WTC11 (cell line): Measurements from ENCODE around the gene KXD1. TPM values are rescaled to one million over a fixed set of nuclear protein-coding genes. Genes with fewer than 3 reads are reported as not detected.

ENCODE experiments used
- ATAC-seq: fragments of 200-7000 bp; cut with Tn5 transposase; 2 replicates; pipeline ENCODE4 v1.10.0; 2021; ENCODE audit warnings: mild to moderate bottlenecking, moderate library complexity
- CTCF ChIA-PET: fragments of 300-600 bp; sonication (Branson Sonifier 250); formaldehyde crosslinking; loops from one replicate; lab custom pipeline; 2021; ENCODE audit warnings: antibody characterized with exemption; lab: Charles Lee
- POLR2A ChIA-PET: fragments of 350-600 bp; sonication (Branson Sonifier 250); formaldehyde crosslinking; loops from one replicate; lab custom pipeline; 2021; ENCODE audit warnings: antibody characterized with exemption; lab: Charles Lee
- DNase-seq: peaks from one replicate; pipeline ENCODE4 v3.0.0; 2021; ENCODE audit warnings: low spot score
- H3K27ac Mint-ChIP-seq: 2 replicates; pipeline ENCODE4 v1.8.0; 2021; ENCODE audit warnings: mixed read lengths
- H3K27me3 Mint-ChIP-seq: 2 replicates; pipeline ENCODE4 v1.8.0; 2021; ENCODE audit warnings: low read depth, mild to moderate bottlenecking, moderate library complexity, mixed read lengths
- H3K36me3 Mint-ChIP-seq: 2 replicates; pipeline ENCODE4 v1.8.0; 2021; ENCODE audit warnings: mixed read lengths
- H3K4me1 Mint-ChIP-seq: 2 replicates; pipeline ENCODE4 v1.8.0; 2022; ENCODE audit warnings: mixed read lengths
- H3K4me3 Mint-ChIP-seq: 2 replicates; pipeline ENCODE4 v1.8.0; 2021; ENCODE audit warnings: mild to moderate bottlenecking, moderate library complexity, mixed read lengths
- H3K9me3 Mint-ChIP-seq: 2 replicates; pipeline ENCODE4 v1.8.0; 2021; ENCODE audit warnings: mixed read lengths
- CREM ChIP-seq: sonication (generic); formaldehyde crosslinking; IDR thresholded peaks from 2 replicates; pipeline ENCODE4 v1.8.1; 2022; ENCODE audit warnings: mild to moderate bottlenecking, missing genetic modification reagents, moderate library complexity
- FOXJ3 ChIP-seq: sonication (generic); formaldehyde crosslinking; IDR thresholded peaks from 2 replicates; pipeline ENCODE4 v1.9.0; 2021; ENCODE audit warnings: missing genetic modification reagents, mild to moderate bottlenecking, borderline replicate concordance
- IRF1 ChIP-seq: sonication (generic); formaldehyde crosslinking; IDR thresholded peaks from 2 replicates; pipeline ENCODE4 v1.8.0; 2023; ENCODE audit warnings: missing genetic modification reagents
- MXD4 ChIP-seq: fragments of 250-450 bp; sonication (Bioruptor Pico); IDR thresholded peaks from 2 replicates; pipeline ENCODE4 v1.8.0; 2021; ENCODE audit warnings: mild to moderate bottlenecking, moderate library complexity, borderline replicate concordance
- MYBL2 ChIP-seq: sonication (generic); formaldehyde crosslinking; IDR thresholded peaks from 2 replicates; pipeline ENCODE4 v1.8.1; 2023; ENCODE audit warnings: mild to moderate bottlenecking, moderate library complexity, missing genetic modification reagents
- NFE2L1 ChIP-seq: sonication (generic); formaldehyde crosslinking; IDR thresholded peaks from 2 replicates; pipeline ENCODE4 v1.8.1; 2023; ENCODE audit warnings: missing genetic modification reagents
- NFYB ChIP-seq: sonication (generic); formaldehyde crosslinking; conservative IDR thresholded peaks from 2 replicates; pipeline ENCODE4 v1.8.0; 2022; ENCODE audit warnings: low read depth, missing genetic modification reagents
- ZNF219 ChIP-seq: sonication (generic); formaldehyde crosslinking; IDR thresholded peaks from 2 replicates; pipeline ENCODE4 v1.8.0; 2023; ENCODE audit warnings: missing genetic modification reagents, mild to moderate bottlenecking, borderline replicate concordance
- ZNF317 ChIP-seq: sonication (generic); formaldehyde crosslinking; IDR thresholded peaks from 2 replicates; pipeline ENCODE4 v1.8.1; 2023; ENCODE audit warnings: low read depth, mild to moderate bottlenecking, moderate library complexity, missing genetic modification reagents, borderline replicate concordance
- ZNF396 ChIP-seq: fragments of 250-450 bp; sonication (Bioruptor Pico); IDR thresholded peaks from 2 replicates; pipeline ENCODE4 v1.8.0; 2021; ENCODE audit warnings: mild to moderate bottlenecking, moderate library complexity, borderline replicate concordance
- ZNF671 ChIP-seq: fragments of 250-450 bp; sonication (Bioruptor Pico); IDR thresholded peaks from 2 replicates; pipeline ENCODE4 v1.8.0; 2021; ENCODE audit warnings: mild to moderate bottlenecking
- total RNA-seq: library from RNA; stranded (reverse); gene quantifications from 3 replicates; pipeline ENCODE4 v1.2.3, GENCODE V29; 2021
- TF ChIP-seq, protein P1 (sequence below): sonication (generic); formaldehyde crosslinking; IDR thresholded peaks from 2 replicates; pipeline ENCODE4 v1.8.0; 2022; ENCODE audit warnings: mild to moderate bottlenecking, missing genetic modification reagents
- TF ChIP-seq, protein P2 (sequence below): sonication (generic); formaldehyde crosslinking; IDR thresholded peaks from 2 replicates; pipeline ENCODE4 v1.8.1; 2022; ENCODE audit warnings: low read depth, missing genetic modification reagents, borderline replicate concordance
- TF ChIP-seq, protein P3 (sequence below): sonication (generic); formaldehyde crosslinking; IDR thresholded peaks from 2 replicates; pipeline ENCODE4 v1.8.1; 2023; ENCODE audit warnings: mild to moderate bottlenecking, missing genetic modification reagents
- TF ChIP-seq, protein P4 (sequence below): sonication (generic); formaldehyde crosslinking; IDR thresholded peaks from 2 replicates; pipeline ENCODE4 v1.8.1; 2023; ENCODE audit warnings: mild to moderate bottlenecking, missing genetic modification reagents
- TF ChIP-seq, protein P5 (sequence below): sonication (generic); formaldehyde crosslinking; IDR thresholded peaks from 2 replicates; pipeline ENCODE4 v1.8.0; 2022; ENCODE audit warnings: mild to moderate bottlenecking, missing genetic modification reagents
- TF ChIP-seq, protein P6 (sequence below): sonication (generic); formaldehyde crosslinking; IDR thresholded peaks from 2 replicates; pipeline ENCODE4 v1.8.1; 2022; ENCODE audit warnings: mild to moderate bottlenecking, moderate library complexity, missing genetic modification reagents

KXD1 gene
- total RNA-seq, 1 experiment from 2014 or later: 136 TPM

GRCh38 chr19:18520848-18521691, 36.6 kb upstream of the KXD1 start:
- peak overlapping the region; percentile 87 for H3K27ac Mint-ChIP-seq
- ATAC-seq: no peak
- CTCF ChIA-PET: interaction anchor here (0.5 to 5.0 kb wide), 36 partner anchors 10 to 629 kb away, joined by 3 to 55 read pairs (median 6); partner anchors contain the start of genes COPE, DDX49, KXD1 and UBA52
- TF ChIP-seq, protein P1, sequence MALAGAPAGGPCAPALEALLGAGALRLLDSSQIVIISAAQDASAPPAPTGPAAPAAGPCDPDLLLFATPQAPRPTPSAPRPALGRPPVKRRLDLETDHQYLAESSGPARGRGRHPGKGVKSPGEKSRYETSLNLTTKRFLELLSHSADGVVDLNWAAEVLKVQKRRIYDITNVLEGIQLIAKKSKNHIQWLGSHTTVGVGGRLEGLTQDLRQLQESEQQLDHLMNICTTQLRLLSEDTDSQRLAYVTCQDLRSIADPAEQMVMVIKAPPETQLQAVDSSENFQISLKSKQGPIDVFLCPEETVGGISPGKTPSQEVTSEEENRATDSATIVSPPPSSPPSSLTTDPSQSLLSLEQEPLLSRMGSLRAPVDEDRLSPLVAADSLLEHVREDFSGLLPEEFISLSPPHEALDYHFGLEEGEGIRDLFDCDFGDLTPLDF: no peak
- TF ChIP-seq, protein P2, sequence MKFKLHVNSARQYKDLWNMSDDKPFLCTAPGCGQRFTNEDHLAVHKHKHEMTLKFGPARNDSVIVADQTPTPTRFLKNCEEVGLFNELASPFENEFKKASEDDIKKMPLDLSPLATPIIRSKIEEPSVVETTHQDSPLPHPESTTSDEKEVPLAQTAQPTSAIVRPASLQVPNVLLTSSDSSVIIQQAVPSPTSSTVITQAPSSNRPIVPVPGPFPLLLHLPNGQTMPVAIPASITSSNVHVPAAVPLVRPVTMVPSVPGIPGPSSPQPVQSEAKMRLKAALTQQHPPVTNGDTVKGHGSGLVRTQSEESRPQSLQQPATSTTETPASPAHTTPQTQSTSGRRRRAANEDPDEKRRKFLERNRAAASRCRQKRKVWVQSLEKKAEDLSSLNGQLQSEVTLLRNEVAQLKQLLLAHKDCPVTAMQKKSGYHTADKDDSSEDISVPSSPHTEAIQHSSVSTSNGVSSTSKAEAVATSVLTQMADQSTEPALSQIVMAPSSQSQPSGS: no peak
- TF ChIP-seq MXD4 (no peak), FOXJ3 (CRISPR knock-in tag) (no peak), IRF1 (CRISPR knock-in tag) (no peak), NFYB (CRISPR knock-in tag) (no peak), ZNF317 (no peak), MYBL2 (CRISPR knock-in tag) (no peak), ZNF396 (CRISPR knock-in tag) (no peak), ZNF671 (CRISPR knock-in tag) (no peak), ZNF219 (no peak), CREM (no peak), NFE2L1 (CRISPR knock-in tag) (no peak)
- TF ChIP-seq, protein P3, sequence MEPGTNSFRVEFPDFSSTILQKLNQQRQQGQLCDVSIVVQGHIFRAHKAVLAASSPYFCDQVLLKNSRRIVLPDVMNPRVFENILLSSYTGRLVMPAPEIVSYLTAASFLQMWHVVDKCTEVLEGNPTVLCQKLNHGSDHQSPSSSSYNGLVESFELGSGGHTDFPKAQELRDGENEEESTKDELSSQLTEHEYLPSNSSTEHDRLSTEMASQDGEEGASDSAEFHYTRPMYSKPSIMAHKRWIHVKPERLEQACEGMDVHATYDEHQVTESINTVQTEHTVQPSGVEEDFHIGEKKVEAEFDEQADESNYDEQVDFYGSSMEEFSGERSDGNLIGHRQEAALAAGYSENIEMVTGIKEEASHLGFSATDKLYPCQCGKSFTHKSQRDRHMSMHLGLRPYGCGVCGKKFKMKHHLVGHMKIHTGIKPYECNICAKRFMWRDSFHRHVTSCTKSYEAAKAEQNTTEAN (CRISPR knock-in tag): no peak
- TF ChIP-seq, protein P4, sequence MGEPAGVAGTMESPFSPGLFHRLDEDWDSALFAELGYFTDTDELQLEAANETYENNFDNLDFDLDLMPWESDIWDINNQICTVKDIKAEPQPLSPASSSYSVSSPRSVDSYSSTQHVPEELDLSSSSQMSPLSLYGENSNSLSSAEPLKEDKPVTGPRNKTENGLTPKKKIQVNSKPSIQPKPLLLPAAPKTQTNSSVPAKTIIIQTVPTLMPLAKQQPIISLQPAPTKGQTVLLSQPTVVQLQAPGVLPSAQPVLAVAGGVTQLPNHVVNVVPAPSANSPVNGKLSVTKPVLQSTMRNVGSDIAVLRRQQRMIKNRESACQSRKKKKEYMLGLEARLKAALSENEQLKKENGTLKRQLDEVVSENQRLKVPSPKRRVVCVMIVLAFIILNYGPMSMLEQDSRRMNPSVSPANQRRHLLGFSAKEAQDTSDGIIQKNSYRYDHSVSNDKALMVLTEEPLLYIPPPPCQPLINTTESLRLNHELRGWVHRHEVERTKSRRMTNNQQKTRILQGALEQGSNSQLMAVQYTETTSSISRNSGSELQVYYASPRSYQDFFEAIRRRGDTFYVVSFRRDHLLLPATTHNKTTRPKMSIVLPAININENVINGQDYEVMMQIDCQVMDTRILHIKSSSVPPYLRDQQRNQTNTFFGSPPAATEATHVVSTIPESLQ (CRISPR knock-in tag): no peak
- TF ChIP-seq, protein P5, sequence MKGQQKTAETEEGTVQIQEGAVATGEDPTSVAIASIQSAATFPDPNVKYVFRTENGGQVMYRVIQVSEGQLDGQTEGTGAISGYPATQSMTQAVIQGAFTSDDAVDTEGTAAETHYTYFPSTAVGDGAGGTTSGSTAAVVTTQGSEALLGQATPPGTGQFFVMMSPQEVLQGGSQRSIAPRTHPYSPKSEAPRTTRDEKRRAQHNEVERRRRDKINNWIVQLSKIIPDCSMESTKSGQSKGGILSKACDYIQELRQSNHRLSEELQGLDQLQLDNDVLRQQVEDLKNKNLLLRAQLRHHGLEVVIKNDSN (CRISPR knock-in tag): no peak
- TF ChIP-seq, protein P6, sequence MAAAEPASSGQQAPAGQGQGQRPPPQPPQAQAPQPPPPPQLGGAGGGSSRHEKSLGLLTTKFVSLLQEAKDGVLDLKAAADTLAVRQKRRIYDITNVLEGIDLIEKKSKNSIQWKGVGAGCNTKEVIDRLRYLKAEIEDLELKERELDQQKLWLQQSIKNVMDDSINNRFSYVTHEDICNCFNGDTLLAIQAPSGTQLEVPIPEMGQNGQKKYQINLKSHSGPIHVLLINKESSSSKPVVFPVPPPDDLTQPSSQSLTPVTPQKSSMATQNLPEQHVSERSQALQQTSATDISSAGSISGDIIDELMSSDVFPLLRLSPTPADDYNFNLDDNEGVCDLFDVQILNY (CRISPR knock-in tag): no peak
- TF ChIP-seq, all 79 proteins: peak for 0
- no peaks in the 10 kb centered on the region for H3K27me3 Mint-ChIP-seq
- peak overlapping the region; percentile 81 for H3K4me3 Mint-ChIP-seq
- DNase-seq: peak; percentile 42
- POLR2A ChIA-PET: interaction anchor here (1.3 kb wide), 1 partner anchor 50 kb away, joined by 3 read pairs; the partner anchor contains the start of gene UBA52
- no peaks in the 10 kb centered on the region for H3K9me3 Mint-ChIP-seq
- peaks cover 7% of the 10 kb centered on the region for H3K4me1 Mint-ChIP-seq
- H3K36me3 Mint-ChIP-seq: no peaks in the 10 kb centered on the region
